DOHH2 (cell line): ENCODE results near the gene SREBF1.

Experiments
- H3F3A ChIP-seq: fragments of 200-600 bp; sonication (generic), shearing (Covaris generic); 2 replicates; pipeline ENCODE4 v1.6.0; 2016; ENCODE audit warnings: antibody characterized with exemption, mild to moderate bottlenecking; ENCODE audit not compliant: control insufficient read depth, insufficient read depth
- H3K27ac ChIP-seq: fragments of 200-600 bp; sonication (generic); 2 replicates; pipeline ENCODE4 v1.5.1; 2014; ENCODE audit warnings: low read depth, mild to moderate bottlenecking, low read length, moderate library complexity
- H3K27me3 ChIP-seq: fragments of 200-600 bp; sonication (generic); 2 replicates; pipeline ENCODE4 v1.6.1; 2014; ENCODE audit warnings: mild to moderate bottlenecking, low read length, mixed read lengths; ENCODE audit not compliant: control insufficient read depth
- H3K36me3 ChIP-seq: fragments of 200-600 bp; sonication (generic); 2 replicates; pipeline ENCODE4 v1.6.1; 2014; ENCODE audit warnings: mild to moderate bottlenecking, low read length, moderate library complexity, mixed read lengths; ENCODE audit not compliant: control insufficient read depth
- H3K4me1 ChIP-seq: fragments of 200-600 bp; sonication (generic); 2 replicates; pipeline ENCODE4 v1.6.1; 2014; ENCODE audit warnings: mild to moderate bottlenecking, low read length, mixed read lengths; ENCODE audit not compliant: control insufficient read depth
- H3K4me2 ChIP-seq: fragments of 200-600 bp; sonication (generic); 2 replicates; pipeline ENCODE4 v1.6.0; 2014; ENCODE audit warnings: mild to moderate bottlenecking, low read length, moderate library complexity
- H3K4me3 ChIP-seq: fragments of 200-600 bp; sonication (generic); 2 replicates; pipeline ENCODE4 v1.5.1; 2014; ENCODE audit warnings: mild to moderate bottlenecking, low read length, mixed read lengths
- H3K79me2 ChIP-seq: fragments of 200-600 bp; sonication (generic); 2 replicates; pipeline ENCODE4 v1.6.1; 2014; ENCODE audit warnings: mild to moderate bottlenecking, low read length, mixed read lengths; ENCODE audit not compliant: control insufficient read depth
- H3K9me2 ChIP-seq: fragments of 200-600 bp; sonication (generic); replicated peaks from 2 replicates; pipeline ENCODE4 v1.6.1; 2014; ENCODE audit warnings: mild to moderate bottlenecking, low read length, mixed read lengths; ENCODE audit not compliant: control insufficient read depth
- H3K9me3 ChIP-seq: fragments of 200-600 bp; sonication (generic); 2 replicates; pipeline ENCODE4 v1.6.1; 2014; ENCODE audit warnings: antibody characterized with exemption, low read length, mixed read lengths; ENCODE audit not compliant: control insufficient read depth, insufficient read depth
- H4K20me1 ChIP-seq: fragments of 200-600 bp; sonication (generic); 2 replicates; pipeline ENCODE4 v1.6.0; 2014; ENCODE audit warnings: low read depth, mild to moderate bottlenecking, antibody characterized with exemption, low read length, moderate library complexity; ENCODE audit not compliant: control insufficient read depth, insufficient read depth
- CTCF ChIP-seq: fragments of 200-600 bp; sonication (generic); IDR thresholded peaks from one replicate; pipeline ENCODE4 v1.5.1; 2014; ENCODE audit warnings: antibody characterized with exemption, mild to moderate bottlenecking, low read depth, low read length; ENCODE audit not compliant: poor library complexity, severe bottlenecking
- EZH2phosphoT487 ChIP-seq: fragments of 200-600 bp; sonication (generic); IDR thresholded peaks from 2 replicates; pipeline ENCODE4 v1.6.1; 2017; ENCODE audit warnings: borderline replicate concordance, mild to moderate bottlenecking, antibody characterized with exemption, low read length, moderate library complexity, mixed read lengths

SREBF1 gene

GRCh38 chr17:17826942-17827785, 9.6 kb downstream of the SREBF1 start:
- H3K79me2 ChIP-seq: peaks cover 95% of the 10 kb centered on the region
- H3K9me2 ChIP-seq: no peaks in the 10 kb centered on the region
- no peaks in the 10 kb centered on the region for H3K9me3 ChIP-seq
- TF ChIP-seq EZH2phosphoT487: no peak
- TF ChIP-seq CTCF: no peak
- H3K4me1 ChIP-seq: peaks cover 59% of the 10 kb centered on the region
- H3K36me3 ChIP-seq: peaks cover 51% of the 10 kb centered on the region
- H3F3A ChIP-seq: no peaks in the 10 kb centered on the region
- no peak overlapping the region for H3K4me3 ChIP-seq
- H3K27ac ChIP-seq: no peak overlapping the region
- no peaks in the 10 kb centered on the region for H3K27me3 ChIP-seq
- H3K4me2 ChIP-seq: no peak overlapping the region
- H4K20me1 ChIP-seq: peaks cover 14% of the 10 kb centered on the region; the same call in 1 of the 2 replicates

GRCh38 chr17:17826342-17826713, 10.5 kb downstream of the SREBF1 start:
- H3K36me3 ChIP-seq: peaks cover 51% of the 10 kb centered on the region
- H3F3A ChIP-seq: no peaks in the 10 kb centered on the region
- H3K27me3 ChIP-seq: no peaks in the 10 kb centered on the region
- H3K79me2 ChIP-seq: peaks cover 95% of the 10 kb centered on the region
- peaks cover 9% of the 10 kb centered on the region; the same call in 1 of the 2 replicates for H4K20me1 ChIP-seq
- H3K9me3 ChIP-seq: no peaks in the 10 kb centered on the region
- peaks cover 66% of the 10 kb centered on the region for H3K4me1 ChIP-seq
- TF ChIP-seq CTCF: no peak
- TF ChIP-seq EZH2phosphoT487: no peak
- peak overlapping the region; percentile 30; the same call in 1 of the 2 replicates for H3K27ac ChIP-seq
- H3K4me2 ChIP-seq: peak overlapping the region; percentile 13; the same call in 1 of the 2 replicates
- H3K4me3 ChIP-seq: no peak overlapping the region
- no peaks in the 10 kb centered on the region for H3K9me2 ChIP-seq

- Histone ChIP-seq H3K79me2 (peaks cover 95% of the 10 kb centered on the region), H3K4me2 (peak overlapping the region; percentile 100), H3K4me1 (peaks cover 79% of the 10 kb centered on the region), H3F3A (no peaks in the 10 kb centered on the region), H3K36me3 (peaks cover 50% of the 10 kb centered on the region), H3K9me2 (no peaks in the 10 kb centered on the region), H4K20me1 (peaks cover 9% of the 10 kb centered on the region; the same call in 1 of the 2 replicates), H3K4me3 (peak overlapping the region; percentile 80), H3K27me3 (no peaks in the 10 kb centered on the region), H3K9me3 (no peaks in the 10 kb centered on the region), H3K27ac (peak overlapping the region; percentile 92)
- TF ChIP-seq CTCF (no peak), EZH2phosphoT487 (no peak)
Observed at GRCh38 chr17:17824783-17825614, 11.8 kb downstream of the SREBF1 start.
